ENCODE data around the gene COMMD1. TPM values are rescaled to one million over a fixed set of nuclear protein-coding genes. Genes with fewer than 3 reads are reported as not detected.

COMMD1 gene
- total and polyA plus RNA-seq, 2 experiments from 2014 or later: 54.9 to 83.7 TPM

DNA sequence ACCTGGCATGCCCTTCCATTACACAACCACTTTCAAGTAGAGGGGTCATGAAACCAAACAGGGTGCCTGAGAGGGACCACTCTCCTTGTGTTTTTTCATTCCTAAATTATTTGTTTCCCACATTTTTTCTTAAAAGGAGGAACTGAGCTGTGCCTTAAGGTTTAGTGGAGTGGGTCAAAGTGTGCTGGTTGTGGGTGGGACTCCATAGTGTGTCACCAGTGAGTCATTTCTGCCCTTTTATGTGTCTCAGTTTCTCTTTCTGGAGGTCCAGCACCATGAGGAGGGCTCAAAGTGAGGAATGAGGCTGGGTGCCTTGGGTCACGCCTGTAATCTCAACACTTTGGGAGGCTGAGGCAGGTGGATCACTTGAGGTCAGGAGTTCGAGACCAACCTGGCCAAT, 37.8 kb downstream of the COMMD1 start (continued):
- TF ChIP-seq, protein P1, sequence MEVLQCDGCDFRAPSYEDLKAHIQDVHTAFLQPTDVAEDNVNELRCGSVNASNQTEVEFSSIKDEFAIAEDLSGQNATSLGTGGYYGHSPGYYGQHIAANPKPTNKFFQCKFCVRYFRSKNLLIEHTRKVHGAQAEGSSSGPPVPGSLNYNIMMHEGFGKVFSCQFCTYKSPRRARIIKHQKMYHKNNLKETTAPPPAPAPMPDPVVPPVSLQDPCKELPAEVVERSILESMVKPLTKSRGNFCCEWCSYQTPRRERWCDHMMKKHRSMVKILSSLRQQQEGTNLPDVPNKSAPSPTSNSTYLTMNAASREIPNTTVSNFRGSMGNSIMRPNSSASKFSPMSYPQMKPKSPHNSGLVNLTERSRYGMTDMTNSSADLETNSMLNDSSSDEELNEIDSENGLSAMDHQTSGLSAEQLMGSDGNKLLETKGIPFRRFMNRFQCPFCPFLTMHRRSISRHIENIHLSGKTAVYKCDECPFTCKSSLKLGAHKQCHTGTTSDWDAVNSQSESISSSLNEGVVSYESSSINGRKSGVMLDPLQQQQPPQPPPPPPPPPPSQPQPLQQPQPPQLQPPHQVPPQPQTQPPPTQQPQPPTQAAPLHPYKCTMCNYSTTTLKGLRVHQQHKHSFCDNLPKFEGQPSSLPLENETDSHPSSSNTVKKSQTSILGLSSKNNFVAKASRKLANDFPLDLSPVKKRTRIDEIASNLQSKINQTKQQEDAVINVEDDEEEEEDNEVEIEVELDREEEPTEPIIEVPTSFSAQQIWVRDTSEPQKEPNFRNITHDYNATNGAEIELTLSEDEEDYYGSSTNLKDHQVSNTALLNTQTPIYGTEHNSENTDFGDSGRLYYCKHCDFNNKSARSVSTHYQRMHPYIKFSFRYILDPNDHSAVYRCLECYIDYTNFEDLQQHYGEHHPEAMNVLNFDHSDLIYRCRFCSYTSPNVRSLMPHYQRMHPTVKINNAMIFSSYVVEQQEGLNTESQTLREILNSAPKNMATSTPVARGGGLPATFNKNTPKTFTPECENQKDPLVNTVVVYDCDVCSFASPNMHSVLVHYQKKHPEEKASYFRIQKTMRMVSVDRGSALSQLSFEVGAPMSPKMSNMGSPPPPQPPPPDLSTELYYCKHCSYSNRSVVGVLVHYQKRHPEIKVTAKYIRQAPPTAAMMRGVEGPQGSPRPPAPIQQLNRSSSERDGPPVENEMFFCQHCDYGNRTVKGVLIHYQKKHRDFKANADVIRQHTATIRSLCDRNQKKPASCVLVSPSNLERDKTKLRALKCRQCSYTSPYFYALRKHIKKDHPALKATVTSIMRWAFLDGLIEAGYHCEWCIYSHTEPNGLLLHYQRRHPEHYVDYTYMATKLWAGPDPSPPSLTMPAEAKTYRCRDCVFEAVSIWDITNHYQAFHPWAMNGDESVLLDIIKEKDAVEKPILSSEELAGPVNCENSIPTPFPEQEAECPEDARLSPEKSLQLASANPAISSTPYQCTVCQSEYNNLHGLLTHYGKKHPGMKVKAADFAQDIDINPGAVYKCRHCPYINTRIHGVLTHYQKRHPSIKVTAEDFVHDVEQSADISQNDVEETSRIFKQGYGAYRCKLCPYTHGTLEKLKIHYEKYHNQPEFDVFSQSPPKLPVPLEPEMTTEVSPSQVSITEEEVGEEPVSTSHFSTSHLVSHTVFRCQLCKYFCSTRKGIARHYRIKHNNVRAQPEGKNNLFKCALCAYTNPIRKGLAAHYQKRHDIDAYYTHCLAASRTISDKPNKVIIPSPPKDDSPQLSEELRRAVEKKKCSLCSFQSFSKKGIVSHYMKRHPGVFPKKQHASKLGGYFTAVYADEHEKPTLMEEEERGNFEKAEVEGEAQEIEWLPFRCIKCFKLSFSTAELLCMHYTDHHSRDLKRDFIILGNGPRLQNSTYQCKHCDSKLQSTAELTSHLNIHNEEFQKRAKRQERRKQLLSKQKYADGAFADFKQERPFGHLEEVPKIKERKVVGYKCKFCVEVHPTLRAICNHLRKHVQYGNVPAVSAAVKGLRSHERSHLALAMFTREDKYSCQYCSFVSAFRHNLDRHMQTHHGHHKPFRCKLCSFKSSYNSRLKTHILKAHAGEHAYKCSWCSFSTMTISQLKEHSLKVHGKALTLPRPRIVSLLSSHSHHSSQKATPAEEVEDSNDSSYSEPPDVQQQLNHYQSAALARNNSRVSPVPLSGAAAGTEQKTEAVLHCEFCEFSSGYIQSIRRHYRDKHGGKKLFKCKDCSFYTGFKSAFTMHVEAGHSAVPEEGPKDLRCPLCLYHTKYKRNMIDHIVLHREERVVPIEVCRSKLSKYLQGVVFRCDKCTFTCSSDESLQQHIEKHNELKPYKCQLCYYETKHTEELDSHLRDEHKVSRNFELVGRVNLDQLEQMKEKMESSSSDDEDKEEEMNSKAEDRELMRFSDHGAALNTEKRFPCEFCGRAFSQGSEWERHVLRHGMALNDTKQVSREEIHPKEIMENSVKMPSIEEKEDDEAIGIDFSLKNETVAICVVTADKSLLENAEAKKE (CRISPR knock-in tag; IDR thresholded peaks at IDR 0.05): no peak
- TF ChIP-seq CREB1 (CRISPR knock-in tag; IDR thresholded peaks at IDR 0.05; ENCODE audit: low read depth) (no peak), NANOG (IDR thresholded peaks at IDR 0.05; ENCODE audit: borderline replicate concordance) (no peak), EZH2phosphoT487 (IDR thresholded peaks at IDR 0.05; ENCODE audit: unreplicated experiment) (no peak), JUNB (IDR thresholded peaks at IDR 0.05; ENCODE audit: unreplicated experiment) (no peak), ZNF331 (CRISPR knock-in tag; IDR thresholded peaks at IDR 0.05; ENCODE audit: low read depth) (no peak)
- TF ChIP-seq, protein P2, sequence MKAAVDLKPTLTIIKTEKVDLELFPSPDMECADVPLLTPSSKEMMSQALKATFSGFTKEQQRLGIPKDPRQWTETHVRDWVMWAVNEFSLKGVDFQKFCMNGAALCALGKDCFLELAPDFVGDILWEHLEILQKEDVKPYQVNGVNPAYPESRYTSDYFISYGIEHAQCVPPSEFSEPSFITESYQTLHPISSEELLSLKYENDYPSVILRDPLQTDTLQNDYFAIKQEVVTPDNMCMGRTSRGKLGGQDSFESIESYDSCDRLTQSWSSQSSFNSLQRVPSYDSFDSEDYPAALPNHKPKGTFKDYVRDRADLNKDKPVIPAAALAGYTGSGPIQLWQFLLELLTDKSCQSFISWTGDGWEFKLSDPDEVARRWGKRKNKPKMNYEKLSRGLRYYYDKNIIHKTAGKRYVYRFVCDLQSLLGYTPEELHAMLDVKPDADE (IDR thresholded peaks at IDR 0.05): no peak
- TF ChIP-seq, protein P3, sequence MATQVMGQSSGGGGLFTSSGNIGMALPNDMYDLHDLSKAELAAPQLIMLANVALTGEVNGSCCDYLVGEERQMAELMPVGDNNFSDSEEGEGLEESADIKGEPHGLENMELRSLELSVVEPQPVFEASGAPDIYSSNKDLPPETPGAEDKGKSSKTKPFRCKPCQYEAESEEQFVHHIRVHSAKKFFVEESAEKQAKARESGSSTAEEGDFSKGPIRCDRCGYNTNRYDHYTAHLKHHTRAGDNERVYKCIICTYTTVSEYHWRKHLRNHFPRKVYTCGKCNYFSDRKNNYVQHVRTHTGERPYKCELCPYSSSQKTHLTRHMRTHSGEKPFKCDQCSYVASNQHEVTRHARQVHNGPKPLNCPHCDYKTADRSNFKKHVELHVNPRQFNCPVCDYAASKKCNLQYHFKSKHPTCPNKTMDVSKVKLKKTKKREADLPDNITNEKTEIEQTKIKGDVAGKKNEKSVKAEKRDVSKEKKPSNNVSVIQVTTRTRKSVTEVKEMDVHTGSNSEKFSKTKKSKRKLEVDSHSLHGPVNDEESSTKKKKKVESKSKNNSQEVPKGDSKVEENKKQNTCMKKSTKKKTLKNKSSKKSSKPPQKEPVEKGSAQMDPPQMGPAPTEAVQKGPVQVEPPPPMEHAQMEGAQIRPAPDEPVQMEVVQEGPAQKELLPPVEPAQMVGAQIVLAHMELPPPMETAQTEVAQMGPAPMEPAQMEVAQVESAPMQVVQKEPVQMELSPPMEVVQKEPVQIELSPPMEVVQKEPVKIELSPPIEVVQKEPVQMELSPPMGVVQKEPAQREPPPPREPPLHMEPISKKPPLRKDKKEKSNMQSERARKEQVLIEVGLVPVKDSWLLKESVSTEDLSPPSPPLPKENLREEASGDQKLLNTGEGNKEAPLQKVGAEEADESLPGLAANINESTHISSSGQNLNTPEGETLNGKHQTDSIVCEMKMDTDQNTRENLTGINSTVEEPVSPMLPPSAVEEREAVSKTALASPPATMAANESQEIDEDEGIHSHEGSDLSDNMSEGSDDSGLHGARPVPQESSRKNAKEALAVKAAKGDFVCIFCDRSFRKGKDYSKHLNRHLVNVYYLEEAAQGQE (IDR thresholded peaks at IDR 0.05; ENCODE audit: unreplicated experiment): no peak

Data from GM23338 (cell line).